ENCODE measurements around the gene PXN.

GRCh38 chr12:120225852-120226640 is 39.5 kb downstream of the PXN start:
- TF ChIP-seq POLR2A (IDR thresholded peaks at IDR 0.05; ENCODE audit: low read length) (no peak), CTCF (IDR thresholded peaks at IDR 0.05) (no peak)

Data from A549 (cell line).